NCI-H2081 (cell line): Measurements from ENCODE around the gene ELMO3.

Source experiments
- DNase-seq, 2 experiments: peaks; one replicate each; lab custom pipeline; 2025; lab: John Stamatoyannopoulos, UW

Gene ELMO3

DNA sequence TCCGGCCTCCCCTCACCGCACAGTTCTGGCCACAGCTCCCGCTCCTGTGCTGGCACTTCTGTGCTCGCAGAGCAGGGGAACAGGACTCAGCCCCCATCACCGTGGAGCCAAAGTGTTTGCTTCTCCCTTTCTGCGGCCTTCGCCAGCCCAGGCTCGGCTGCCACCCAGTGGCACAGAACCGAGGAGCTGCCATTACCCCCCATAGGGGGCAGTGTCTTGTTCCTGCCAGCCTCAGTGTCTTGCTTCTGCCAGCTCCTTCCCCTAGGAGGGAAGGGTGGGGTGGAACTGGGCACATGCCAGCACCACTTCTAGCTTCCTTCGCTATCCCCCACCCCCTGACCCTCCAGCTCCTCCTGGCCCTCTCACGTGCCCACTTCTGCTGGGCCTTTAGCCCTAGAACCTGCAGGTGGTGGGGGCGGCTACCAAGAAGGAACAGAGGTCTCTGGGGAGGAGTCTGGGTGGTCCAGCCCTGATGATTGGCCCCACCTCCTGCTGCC is 645 bp upstream of the ELMO3 start:
- no peak for DNase-seq

DNA sequence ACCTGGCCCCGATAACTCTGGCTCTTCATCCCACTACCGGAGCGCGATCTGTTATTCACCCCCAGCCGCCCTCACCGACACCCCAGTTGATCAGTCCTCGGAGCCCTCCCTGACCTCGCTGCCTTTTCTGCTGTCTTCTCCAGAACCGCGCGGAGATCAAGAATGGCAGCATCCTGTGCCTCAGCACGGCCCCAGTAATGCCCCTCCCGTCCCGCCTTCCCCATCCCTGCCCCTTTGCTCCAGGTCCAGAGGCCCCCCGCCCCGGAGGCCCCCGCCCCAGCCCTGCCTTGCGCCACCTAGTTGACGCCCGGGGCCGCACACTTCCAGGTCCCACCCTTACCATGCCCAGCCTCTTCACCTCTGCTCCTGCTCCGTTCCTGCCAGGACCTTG is 872 bp downstream of the ELMO3 start:
- DNase-seq = no peak

DNA sequence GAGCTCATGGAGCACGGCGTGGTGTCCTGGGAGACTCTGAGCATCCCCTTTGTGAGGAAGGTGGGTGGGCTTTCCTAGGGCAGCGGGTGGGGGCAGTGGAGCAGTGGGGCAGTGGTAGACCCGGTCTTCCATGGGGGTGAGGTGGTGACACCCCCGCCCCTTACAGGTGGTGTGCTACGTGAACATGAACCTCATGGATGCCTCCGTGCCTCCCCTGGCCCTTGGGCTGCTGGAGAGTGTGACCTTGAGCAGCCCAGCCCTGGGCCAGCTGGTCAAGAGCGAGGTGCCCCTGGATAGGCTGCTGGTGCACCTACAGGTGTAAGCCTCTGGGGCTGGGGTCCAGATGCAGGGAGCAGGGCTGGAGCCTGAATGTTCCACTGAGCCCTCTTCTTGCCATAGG is 1.6 kb downstream of the ELMO3 start:
- DNase-seq = no peak

- no peak for DNase-seq
These were observed 2.7 kb downstream of the ELMO3 start for GRCh38 chr16:67201411-67202345.

DNA sequence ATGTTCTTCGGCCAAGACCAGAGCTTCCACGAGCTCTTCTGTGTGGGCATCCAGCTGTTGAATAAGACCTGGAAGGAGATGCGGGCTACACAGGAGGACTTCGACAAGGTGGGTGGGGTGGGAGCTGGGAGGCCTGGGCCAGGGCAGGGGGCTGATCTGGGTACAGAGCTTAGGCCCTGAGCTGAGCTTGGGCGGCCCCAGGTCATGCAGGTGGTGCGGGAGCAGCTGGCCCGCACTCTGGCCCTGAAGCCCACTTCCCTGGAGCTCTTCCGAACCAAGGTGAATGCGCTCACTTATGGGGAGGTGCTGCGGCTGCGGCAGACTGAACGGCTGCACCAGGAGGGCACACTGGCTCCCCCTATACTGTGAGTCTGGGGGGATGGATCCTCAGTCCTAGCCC is 3.5 kb downstream of the ELMO3 start:
- DNase-seq = no peak

- DNase-seq = no peak
These were observed 4.1 kb downstream of the ELMO3 start for GRCh38 chr16:67202956-67203493.

DNA sequence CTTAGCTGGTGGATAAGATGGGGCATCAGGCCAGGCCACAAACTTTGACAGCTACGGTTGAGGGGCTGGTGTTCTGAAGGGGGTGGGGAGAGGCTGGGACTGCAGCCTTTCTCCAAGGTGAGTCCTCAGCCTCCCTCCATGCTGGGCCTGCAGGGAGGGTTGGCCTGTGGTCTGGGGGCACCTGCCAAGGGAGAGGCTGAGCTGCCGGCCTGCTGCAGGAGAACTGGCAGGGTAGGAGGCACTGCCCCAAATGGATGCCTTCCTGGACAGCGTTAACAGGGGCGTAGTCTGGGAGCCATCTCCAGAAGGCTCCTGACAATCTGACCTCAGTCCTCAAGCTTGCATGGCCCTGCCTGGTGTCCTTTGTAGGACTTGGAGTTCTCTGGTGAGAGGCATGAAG is 5.1 kb downstream of the ELMO3 start:
- DNase-seq = no peak

DNA sequence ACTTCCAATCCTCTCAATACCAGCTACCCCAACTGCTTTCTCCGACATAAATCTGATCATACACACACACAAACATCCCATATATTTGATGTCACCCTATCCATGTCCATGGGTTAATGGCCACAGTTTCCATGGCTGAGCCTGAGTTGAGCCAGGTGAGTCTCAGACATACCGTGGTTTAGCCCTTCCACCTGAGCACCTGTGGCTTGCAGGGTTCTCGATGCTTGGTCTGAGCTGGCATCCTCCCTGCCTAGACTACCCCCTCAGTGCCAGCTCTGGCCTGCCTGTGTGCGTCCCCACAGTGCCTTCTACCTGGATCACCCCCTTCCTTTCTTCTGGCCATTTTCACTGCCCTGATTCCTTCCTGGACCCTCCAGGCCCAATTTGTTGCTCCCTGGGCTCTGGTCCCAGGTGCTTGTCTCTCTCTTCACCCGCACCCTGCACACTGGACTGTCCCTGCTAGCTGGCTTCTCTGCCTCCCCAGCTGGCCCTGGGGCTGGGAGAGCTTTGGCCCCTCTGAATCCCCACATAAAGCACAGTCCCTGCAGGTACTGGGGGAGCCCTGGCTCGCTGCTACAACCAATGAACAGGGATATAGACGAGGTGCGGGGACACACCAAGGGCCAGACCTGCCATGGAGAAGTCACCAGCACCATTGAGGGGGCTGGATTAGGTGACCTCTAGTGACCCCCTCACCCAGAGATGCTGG is 7.4 kb downstream of the ELMO3 start:
- no peak for DNase-seq

GRCh38 chr16:67206838-67207248 is 7.9 kb downstream of the ELMO3 start:
- no peak for DNase-seq

DNA sequence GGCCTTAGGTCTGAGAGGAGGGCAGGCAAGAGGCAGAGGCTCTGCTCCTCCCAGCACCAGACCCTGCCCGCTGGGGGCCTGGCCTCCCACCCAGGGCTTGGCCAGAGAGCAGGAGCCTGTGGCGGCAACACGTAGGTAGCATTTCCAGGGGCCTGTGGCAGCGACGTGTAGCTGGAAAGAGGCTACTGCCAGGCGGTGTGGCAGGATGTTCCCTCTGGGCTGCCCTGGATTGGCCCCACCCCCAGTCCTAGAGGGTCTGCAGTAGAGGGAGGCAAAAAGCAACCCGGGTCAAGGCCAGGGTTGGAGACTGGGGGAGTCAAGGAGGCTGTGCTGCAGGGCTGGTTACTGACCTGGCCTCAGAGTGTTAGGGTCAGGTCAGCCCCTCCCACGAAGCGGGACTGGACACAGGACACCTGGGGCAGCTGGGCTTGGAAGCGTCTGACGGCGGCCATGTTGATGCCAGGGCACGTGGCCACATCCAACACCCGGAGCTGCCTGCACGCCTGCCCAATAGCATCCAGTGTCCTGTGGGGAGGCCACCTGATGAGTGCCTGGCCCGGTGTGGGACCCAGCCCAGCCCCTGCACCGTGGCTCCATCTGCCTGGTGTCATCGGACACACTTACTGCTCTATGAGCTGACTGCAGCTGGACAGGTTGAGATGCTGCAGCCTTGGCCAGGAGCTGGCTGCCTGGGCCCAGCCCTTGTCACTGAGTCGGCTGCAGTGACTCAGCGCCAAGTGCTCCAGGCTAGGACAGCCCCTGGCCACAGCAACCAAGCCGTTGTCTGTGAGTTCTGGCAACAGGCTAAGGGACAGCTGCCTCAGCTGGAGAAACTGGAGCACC is 8.5 kb downstream of the ELMO3 start:
- no peak for DNase-seq

DNA sequence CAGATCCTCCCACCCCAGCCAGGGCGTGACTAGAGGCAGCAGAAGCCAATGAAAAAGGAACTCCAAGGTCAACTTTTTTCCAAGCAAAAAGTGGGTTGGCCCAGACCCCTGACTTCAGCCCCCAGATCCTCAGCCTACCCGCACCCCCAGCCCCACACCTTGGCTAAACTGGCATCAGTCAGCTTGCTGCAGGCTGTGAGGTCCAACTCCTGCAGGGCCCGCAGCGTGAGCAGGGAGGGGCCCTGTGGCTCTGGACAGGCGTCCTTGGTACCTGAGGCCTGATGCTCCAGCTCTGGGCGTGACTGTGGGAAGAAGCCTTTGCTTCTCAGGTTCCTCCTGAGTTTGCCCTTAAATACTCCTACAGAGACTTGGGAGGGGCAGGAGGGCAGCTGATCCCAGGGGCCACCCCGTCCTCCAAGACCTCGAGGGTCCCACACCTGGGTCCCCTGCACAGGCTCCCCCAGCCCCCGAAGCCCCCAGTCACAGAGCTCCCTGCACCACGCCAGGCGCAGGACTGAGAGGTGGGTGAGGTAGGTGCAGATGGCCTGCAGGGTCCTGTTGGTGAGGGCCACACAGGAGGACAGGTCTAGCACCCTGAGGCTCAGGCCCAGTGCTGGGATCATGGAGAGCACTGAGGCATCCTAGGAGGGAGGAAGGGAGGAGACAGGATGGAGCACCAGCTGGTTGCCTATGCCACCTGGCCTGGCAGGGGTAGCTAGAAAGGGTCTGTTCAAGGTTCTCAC is 9.4 kb downstream of the ELMO3 start:
- no peak for DNase-seq

- DNase-seq = no peak
These were observed 10.6 kb downstream of the ELMO3 start for GRCh38 chr16:67209565-67209964.

GRCh38 chr16:67210069-67210937 is 11.4 kb downstream of the ELMO3 start:
- no peak for DNase-seq

GRCh38 chr16:67211674-67212073 is 12.7 kb downstream of the ELMO3 start:
- no peak for DNase-seq

DNA sequence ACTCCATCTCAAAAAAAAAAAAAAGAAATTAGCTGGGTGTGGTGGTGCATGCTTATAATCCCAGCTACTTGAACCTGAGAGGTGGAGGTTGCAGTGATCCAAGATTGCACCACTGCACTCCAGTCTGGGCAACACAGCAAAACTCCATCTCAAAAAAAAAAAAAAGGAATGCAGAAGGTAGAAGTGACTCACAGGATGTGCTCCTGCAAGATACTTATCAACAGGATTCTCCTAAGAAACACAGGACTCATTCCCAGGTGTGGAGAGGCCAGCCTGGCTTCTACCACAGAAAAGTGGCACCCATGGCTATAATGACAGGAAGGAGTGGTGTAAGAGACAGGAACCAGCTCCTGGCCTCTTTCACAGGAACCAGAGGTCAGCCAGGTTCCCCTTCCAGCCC is 13.8 kb downstream of the ELMO3 start:
- DNase-seq = no peak

DNA sequence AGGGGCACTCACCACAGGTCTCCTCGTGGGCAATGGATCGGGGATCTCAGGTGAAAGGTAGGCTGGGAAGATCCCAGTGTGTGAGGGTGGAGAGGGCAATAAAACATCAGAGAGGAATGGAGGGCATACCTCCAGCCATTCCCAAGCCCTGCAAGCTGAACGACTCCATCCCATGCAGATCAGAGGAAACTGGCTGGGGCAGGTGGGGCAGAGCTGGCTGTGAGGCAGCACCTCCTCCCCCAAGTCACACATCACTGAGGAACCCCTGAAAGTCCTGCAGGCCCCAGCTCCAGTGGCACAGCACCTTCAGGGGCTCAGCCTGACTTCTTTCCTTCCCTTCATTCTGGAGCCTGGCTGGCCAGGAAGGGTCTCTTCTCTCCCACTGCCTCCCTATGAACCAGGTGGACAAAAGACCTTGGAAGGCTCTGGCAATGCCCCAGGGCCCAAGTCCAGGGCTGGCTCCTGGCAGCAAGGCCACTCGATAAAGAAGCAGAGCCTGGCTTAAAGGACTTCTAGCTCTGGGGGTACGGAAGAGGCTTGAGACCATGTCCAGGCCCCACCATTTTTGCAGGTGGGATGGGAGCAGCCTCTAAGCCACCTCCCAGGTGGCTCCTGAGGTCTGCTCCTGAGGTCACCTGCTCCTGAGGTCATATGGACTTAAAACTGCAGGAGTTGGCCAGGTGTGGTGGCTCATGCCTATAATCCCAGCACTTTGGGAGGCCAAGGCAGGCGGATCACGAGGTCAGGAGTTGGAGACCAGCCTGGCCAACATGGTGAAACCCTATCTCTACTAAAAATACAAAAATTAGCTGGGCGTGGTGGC is 14.5 kb downstream of the ELMO3 start:
- no peak for DNase-seq

- DNase-seq = no peak
These were observed 16.8 kb downstream of the ELMO3 start for GRCh38 chr16:67215706-67216105.

GRCh38 chr16:67216612-67217490 is 17.9 kb downstream of the ELMO3 start:
- DNase-seq = no peak
